IPS DF 6.9 (cell line): ENCODE measurements around the gene NRIP2.
A peak's percentile ranks its signal among the peaks of the same experiment; 100 is the strongest.

Source experiments
- DNase-seq: peaks from one replicate; pipeline ENCODE4 v3.0.0-alpha.2; 2013; ENCODE audit warnings: low read depth, low spot score
- H3K27ac ChIP-seq: one replicate; pipeline ENCODE4 v1.5.1; 2013; ENCODE audit warnings: low read length, control low read depth
- H3K27me3 ChIP-seq: 2 replicates; pipeline ENCODE4 v1.6.1; 2013; ENCODE audit warnings: mild to moderate bottlenecking, low read length; ENCODE audit not compliant: control insufficient read depth, insufficient read depth
- H3K36me3 ChIP-seq: 2 replicates; pipeline ENCODE4 v1.6.1; 2013; ENCODE audit warnings: low read length; ENCODE audit not compliant: control insufficient read depth, insufficient read depth
- H3K4me1 ChIP-seq: 2 replicates; pipeline ENCODE4 v1.6.1; 2013; ENCODE audit warnings: low read length; ENCODE audit not compliant: control insufficient read depth, insufficient read depth
- H3K4me3 ChIP-seq: 2 replicates; pipeline ENCODE4 v1.5.1; 2013; ENCODE audit warnings: mild to moderate bottlenecking, low read length
- H3K9me3 ChIP-seq: 2 replicates; pipeline ENCODE4 v1.6.1; 2013; ENCODE audit warnings: low read length, inconsistent platforms; ENCODE audit not compliant: control insufficient read depth, insufficient read depth
- WGBS: extraction: QIAGEN DNeasy Blood & Tissue Kit; methylation state at CpG from one replicate; pipeline ENCODE4 v1.1.7; 2013; ENCODE audit warnings: mixed read lengths, missing lambda C conversion rate; ENCODE audit not compliant: insufficient read length, insufficient coverage; 5-methylcytosine and 5-hydroxymethylcytosine counted together

NRIP2 gene

GRCh38 chr12:2794191-2794735 is 40.6 kb downstream of the NRIP2 start:
- H3K9me3 ChIP-seq, result no peaks in the 10 kb centered on the region
- H3K27ac ChIP-seq, result no peak overlapping the region
- no peaks in the 10 kb centered on the region for H3K27me3 ChIP-seq
- H3K36me3 ChIP-seq, result peaks cover 17% of the 10 kb centered on the region
- WGBS, result no CpG with 5 or more reads among the region's 49 CpGs
- H3K4me1 ChIP-seq, result peaks cover 1% of the 10 kb centered on the region; the same call in 1 of the 2 replicates
- peak overlapping the region; percentile 55; the same call in 1 of the 2 replicates for H3K4me3 ChIP-seq
- no peak for DNase-seq

- no CpG with 5 or more reads among the region's 21 CpGs for WGBS
- Histone ChIP-seq H3K4me3 (no peak overlapping the region; the same call in 1 of the 2 replicates), H3K27ac (no peak overlapping the region), H3K9me3 (no peaks in the 10 kb centered on the region), H3K27me3 (no peaks in the 10 kb centered on the region), H3K36me3 (peaks cover 10% of the 10 kb centered on the region), H3K4me1 (peaks cover 1% of the 10 kb centered on the region; the same call in 1 of the 2 replicates)
- DNase-seq, result no peak
Measured at GRCh38 chr12:2793561-2793960, 41.3 kb downstream of the NRIP2 start.

- no peak for DNase-seq
- H3K27ac ChIP-seq, result no peak overlapping the region
- peaks cover 1% of the 10 kb centered on the region; the same call in 1 of the 2 replicates for H3K4me1 ChIP-seq
- H3K27me3 ChIP-seq, result no peaks in the 10 kb centered on the region
- 100% methylated on average over 1 of the region's 25 CpGs for WGBS
- no peak overlapping the region for H3K4me3 ChIP-seq
- H3K36me3 ChIP-seq, result peaks cover 5% of the 10 kb centered on the region
- no peaks in the 10 kb centered on the region for H3K9me3 ChIP-seq
Measured at GRCh38 chr12:2792671-2793500, 41.9 kb downstream of the NRIP2 start.

- H3K4me1 ChIP-seq, result 0 out of 2 replicates have a peak, but pooled peaks cover 1% of the 10 kb centered on the region
- no peaks in the 10 kb centered on the region for H3K27me3 ChIP-seq
- DNase-seq, result no peak
- no peak overlapping the region for H3K4me3 ChIP-seq
- H3K27ac ChIP-seq, result no peak overlapping the region
- WGBS, result no CpG with 5 or more reads among the region's 6 CpGs
- H3K36me3 ChIP-seq, result no peaks in the 10 kb centered on the region
- H3K9me3 ChIP-seq, result no peaks in the 10 kb centered on the region
Measured at GRCh38 chr12:2791089-2791488, 43.7 kb downstream of the NRIP2 start.

GRCh38 chr12:2785017-2785416 is 49.8 kb downstream of the NRIP2 start:
- no peak for DNase-seq
- Histone ChIP-seq H3K27ac (no peak overlapping the region), H3K27me3 (no peaks in the 10 kb centered on the region; the same call in 1 of the 2 replicates), H3K4me1 (no peaks in the 10 kb centered on the region), H3K4me3 (no peak overlapping the region), H3K9me3 (no peaks in the 10 kb centered on the region), H3K36me3 (no peaks in the 10 kb centered on the region)
- no CpG with 5 or more reads among the region's 5 CpGs for WGBS

- Histone ChIP-seq H3K4me3 (no peak overlapping the region), H3K27ac (no peak overlapping the region), H3K27me3 (no peaks in the 10 kb centered on the region; the same call in 1 of the 2 replicates), H3K4me1 (no peaks in the 10 kb centered on the region), H3K36me3 (no peaks in the 10 kb centered on the region), H3K9me3 (no peaks in the 10 kb centered on the region)
- no CpG with 5 or more reads among the region's 25 CpGs for WGBS
- DNase-seq, result peak; percentile 72
Measured at GRCh38 chr12:2783936-2784600, 50.8 kb downstream of the NRIP2 start.

GRCh38 chr12:2779281-2779680 is 55.6 kb downstream of the NRIP2 start:
- no peak overlapping the region for H3K27ac ChIP-seq
- H3K27me3 ChIP-seq, result no peaks in the 10 kb centered on the region; the same call in 1 of the 2 replicates
- WGBS, result no CpG with 5 or more reads among the region's 4 CpGs
- no peaks in the 10 kb centered on the region for H3K9me3 ChIP-seq
- H3K4me1 ChIP-seq, result no peaks in the 10 kb centered on the region
- H3K4me3 ChIP-seq, result no peak overlapping the region
- no peaks in the 10 kb centered on the region for H3K36me3 ChIP-seq
- DNase-seq, result no peak

- H3K4me3 ChIP-seq, result no peak overlapping the region
- WGBS, result no CpG with 5 or more reads among the region's 20 CpGs
- H3K9me3 ChIP-seq, result no peaks in the 10 kb centered on the region
- H3K36me3 ChIP-seq, result no peaks in the 10 kb centered on the region
- no peaks in the 10 kb centered on the region for H3K4me1 ChIP-seq
- no peak for DNase-seq
- H3K27me3 ChIP-seq, result no peaks in the 10 kb centered on the region
- H3K27ac ChIP-seq, result no peak overlapping the region
Measured at GRCh38 chr12:2776129-2776806, 58.6 kb downstream of the NRIP2 start.

GRCh38 chr12:2775431-2775830 is 59.4 kb downstream of the NRIP2 start:
- no peak overlapping the region for H3K27ac ChIP-seq
- no peaks in the 10 kb centered on the region for H3K9me3 ChIP-seq
- no peak for DNase-seq
- H3K4me3 ChIP-seq, result no peak overlapping the region
- no peaks in the 10 kb centered on the region for H3K4me1 ChIP-seq
- no peaks in the 10 kb centered on the region for H3K36me3 ChIP-seq
- H3K27me3 ChIP-seq, result no peaks in the 10 kb centered on the region
- no CpG with 5 or more reads among the region's 8 CpGs for WGBS
